OCI-LY3 (cell line): Measurements from ENCODE around the gene CLEC18A.
"Not testable (repeated sequence)": the region's sequence is repeated elsewhere in the genome, so short reads cannot be mapped to it uniquely, and the experiment has no call there.

Experiments
- H2AFZ ChIP-seq: fragments of 200-600, 300-600 bp; shearing (Covaris generic); 2 replicates; pipeline ENCODE4 v1.6.0; 2014; ENCODE audit warnings: antibody characterized with exemption, low read depth, low read length
- H3K27ac ChIP-seq: fragments of 200-600, 300-600 bp; sonication (generic); 2 replicates; pipeline ENCODE4 v1.5.1; 2014; ENCODE audit warnings: mild to moderate bottlenecking, low read length, moderate library complexity, mixed read lengths
- H3K27me3 ChIP-seq: fragments of 200-600, 300-600 bp; sonication (generic); 2 replicates; pipeline ENCODE4 v1.6.1; 2014; ENCODE audit warnings: low read depth, low read length, mixed read lengths
- H3K36me3 ChIP-seq: fragments of 200-600, 300-600 bp; sonication (generic); replicated peaks from 2 replicates; pipeline ENCODE3; 2014; ENCODE audit warnings: low read depth, low read length, mixed read lengths
- H3K4me1 ChIP-seq: fragments of 300-600, 200-600 bp; sonication (generic); 2 replicates; pipeline ENCODE4 v1.6.1; 2014; ENCODE audit warnings: low read length, mixed read lengths
- H3K4me2 ChIP-seq: fragments of 200-600, 300-600 bp; sonication (generic); 2 replicates; pipeline ENCODE4 v1.6.1; 2014; ENCODE audit warnings: low read length, mixed read lengths
- H3K4me3 ChIP-seq: fragments of 300-600, 200-600 bp; sonication (generic); 2 replicates; pipeline ENCODE4 v1.5.1; 2014; ENCODE audit warnings: antibody characterized with exemption, mild to moderate bottlenecking, low read length, moderate library complexity
- H3K79me2 ChIP-seq: fragments of 300-600, 200-600 bp; shearing (Covaris generic); 2 replicates; pipeline ENCODE4 v1.6.1; 2014; ENCODE audit warnings: mild to moderate bottlenecking, low read length, mixed read lengths
- H3K9ac ChIP-seq: fragments of 300-600, 200-600 bp; shearing (Covaris generic); 2 replicates; pipeline ENCODE4 v1.6.0; 2014; ENCODE audit warnings: mild to moderate bottlenecking, low read length, moderate library complexity
- H3K9me3 ChIP-seq: fragments of 200-600, 300-600 bp; shearing (Covaris generic); 2 replicates; pipeline ENCODE4 v1.6.1; 2014; ENCODE audit warnings: low read length, mixed read lengths; ENCODE audit not compliant: insufficient read depth
- H4K20me1 ChIP-seq: fragments of 200-600, 300-600 bp; sonication (generic); 2 replicates; pipeline ENCODE4 v1.6.1; 2016; ENCODE audit warnings: low read length, mixed read lengths; ENCODE audit not compliant: insufficient read depth

CLEC18A gene

GRCh38 chr16:70012951-70013350 lies 61.8 kb downstream of the CLEC18A start:
- H4K20me1 ChIP-seq, H2AFZ ChIP-seq, H3K4me3 ChIP-seq, H3K36me3 ChIP-seq, H3K4me1 ChIP-seq, H3K27me3 ChIP-seq, H3K79me2 ChIP-seq, H3K9ac ChIP-seq, H3K27ac ChIP-seq, H3K9me3 ChIP-seq, H3K4me2 ChIP-seq: not testable (repeated sequence)
